ENCODE measurements around the gene ACER2. TPM values are rescaled to one million over a fixed set of nuclear protein-coding genes. Genes with fewer than 3 reads are reported as not detected.
A peak's percentile ranks its signal among the peaks of the same experiment; 100 is the strongest.

ACER2 gene
- total and polyA plus RNA-seq, 2 of the 8 experiments (the other 6 are each of a cell fraction or from before 2014, with no cell fraction given): 7.4 to 8.8 TPM

- Histone ChIP-seq H3K23me2 (ENCODE audit: low read depth, low read length) (peaks cover 9% of the 10 kb centered on the region), H3K27ac (ENCODE audit: low read depth, low read length) (no peak overlapping the region), H3K23ac (ENCODE audit: insufficient read length) (no peak overlapping the region), H2BK5ac (ENCODE audit: low read depth, low read length) (no peak overlapping the region), H3K4me1 (replicated peaks in 1 of 4; ENCODE audit: control insufficient read depth in 3 of 4, insufficient read depth in 4 of 4, low read length in 3 of 4) (peaks cover 0 to 7% (median 2%) of the 10 kb centered on the region in 4 experiments; a peak in 2 of 7 replicates), H3K56ac (replicated peaks; ENCODE audit: insufficient read length, low read depth, low read length) (no peak overlapping the region), H3K36me3 (ENCODE audit: control insufficient read depth in 2 of 4, insufficient read depth in 4 of 4, low read length in 3 of 4) (peaks cover 22 to 65% (median 51%) of the 10 kb centered on the region in 4 experiments), H2BK20ac (ENCODE audit: low read length) (no peak overlapping the region), H4K8ac (ENCODE audit: extremely low read depth, insufficient read depth, low read length) (no peak overlapping the region), H3K27me3 (replicated peaks in 1 of 4; ENCODE audit: control insufficient read depth in 3 of 4, extremely low read depth in 1 of 4, insufficient read depth in 3 of 4, low read length in 3 of 4) (no peaks in the 10 kb centered on the region), H3K14ac (ENCODE audit: insufficient read length) (no peak overlapping the region), H4K91ac (replicated peaks; ENCODE audit: insufficient read length, low read length) (no peak overlapping the region), H3K4ac (replicated peaks; ENCODE audit: insufficient read length, low read depth, low read length) (no peak overlapping the region), H4K20me1 (replicated peaks in 1 of 2; ENCODE audit: control insufficient read depth in 1 of 2, insufficient read depth in 2 of 2, low read length in 2 of 2) (peaks cover 5 to 14% of the 10 kb centered on the region in 2 experiments), H4K5ac (ENCODE audit: insufficient read length, low read depth, low read length) (no peak overlapping the region), H3K9me3 (ENCODE audit: insufficient read depth in 2 of 2, low read depth in 1 of 2, low read length in 1 of 2) (no peaks in the 10 kb centered on the region), H3K18ac (ENCODE audit: extremely low read depth, low read length) (no peak overlapping the region), H2BK12ac (ENCODE audit: low read depth, low read length) (no peak overlapping the region), H3K4me2 (ENCODE audit: insufficient read depth in 1 of 2, low read depth in 2 of 2, low read length in 2 of 2) (peak overlapping the region; percentile 75 to 78), H3K9ac (replicated peaks in 1 of 4; ENCODE audit: extremely low read depth in 1 of 4, low read depth in 3 of 4, low read length in 3 of 4) (peak overlapping the region in 3 of 4 experiments; percentile 34 to 77 (median 50); a peak in 4 of 7 replicates), H2AFZ (ENCODE audit: low read length) (no peak overlapping the region), H3K79me1 (ENCODE audit: low read depth, low read length) (no peaks in the 10 kb centered on the region), H2AK5ac (ENCODE audit: low read depth, low read length) (no peak overlapping the region), H3K79me2 (ENCODE audit: control insufficient read depth in 1 of 2, insufficient read depth in 2 of 2, low read length in 2 of 2) (peaks cover 7 to 39% of the 10 kb centered on the region in 2 experiments; a peak in 3 of 4 replicates), H3K4me3 (ENCODE audit: extremely low read depth in 1 of 4, insufficient read depth in 2 of 4, low read depth in 3 of 4, low read length in 4 of 4) (peak overlapping the region in 3 of 4 experiments; percentile 75 to 99 (median 90); a peak in 7 of 8 replicates), H2BK120ac (replicated peaks; ENCODE audit: low read depth, low read length) (no peak overlapping the region), H2BK15ac (ENCODE audit: low read length) (no peak overlapping the region)
- CTCF ChIA-PET (ENCODE audit: partially characterized antibody): no interaction called here
- 87% methylated on average over 4 of the region's 4 CpGs; no CpG with 5 or more reads in 1 of the 2 experiments for WGBS, 2 experiments (ENCODE audit: extremely low coverage in 1 of 2, insufficient coverage in 1 of 2, insufficient read length in 1 of 2, insufficient replicate concordance in 2 of 2, low coverage in 1 of 2, low lambda C conversion rate in 2 of 2, missing lambda C conversion rate in 1 of 2)
- DNase-seq (ENCODE audit: low read depth in 1 of 2, low spot score in 2 of 2) (no peak), FAIRE-seq (no peak)
- POLR2A ChIA-PET (ENCODE audit: partially characterized antibody): interaction anchor here (0.7 to 6.5 kb wide), 26 partner anchors 8 to 355 kb away, joined by 3 to 113 read pairs (median 4); partner anchors contain the start of gene DENND4C
- TF ChIP-seq MAX (IDR thresholded peaks at IDR 0.05): no peak
- no peak for TF ChIP-seq CTBP2 (IDR thresholded peaks at IDR 0.05; ENCODE audit: borderline replicate concordance, insufficient read depth, insufficient read length, low read length)
- peak in 1 of 2 experiments; percentile 53; a peak in 1 of 3 replicates for TF ChIP-seq POLR2A (IDR thresholded peaks at IDR 0.05; ENCODE audit: control extremely low read depth in 1 of 2, low read depth in 2 of 2, low read length in 2 of 2)
Observed at GRCh38 chr9:19378164-19378563, 30.6 kb upstream of the ACER2 start.

Measured in H1 (cell line).